OCI-LY3 (cell line): Measurements from ENCODE around the gene HDAC8.
"Not testable (repeated sequence)": the region's sequence is repeated elsewhere in the genome, so short reads cannot be mapped to it uniquely, and the experiment has no call there.

Source experiments
- H2AFZ ChIP-seq: fragments of 200-600, 300-600 bp; shearing (Covaris generic); 2 replicates; pipeline ENCODE4 v1.6.0; 2014; ENCODE audit warnings: antibody characterized with exemption, low read depth, low read length
- H3K27ac ChIP-seq: fragments of 200-600, 300-600 bp; sonication (generic); 2 replicates; pipeline ENCODE4 v1.5.1; 2014; ENCODE audit warnings: mild to moderate bottlenecking, low read length, moderate library complexity, mixed read lengths
- H3K27me3 ChIP-seq: fragments of 200-600, 300-600 bp; sonication (generic); 2 replicates; pipeline ENCODE4 v1.6.1; 2014; ENCODE audit warnings: low read depth, low read length, mixed read lengths
- H3K36me3 ChIP-seq: fragments of 200-600, 300-600 bp; sonication (generic); replicated peaks from 2 replicates; pipeline ENCODE3; 2014; ENCODE audit warnings: low read depth, low read length, mixed read lengths
- H3K4me1 ChIP-seq: fragments of 300-600, 200-600 bp; sonication (generic); 2 replicates; pipeline ENCODE4 v1.6.1; 2014; ENCODE audit warnings: low read length, mixed read lengths
- H3K4me2 ChIP-seq: fragments of 200-600, 300-600 bp; sonication (generic); 2 replicates; pipeline ENCODE4 v1.6.1; 2014; ENCODE audit warnings: low read length, mixed read lengths
- H3K4me3 ChIP-seq: fragments of 300-600, 200-600 bp; sonication (generic); 2 replicates; pipeline ENCODE4 v1.5.1; 2014; ENCODE audit warnings: antibody characterized with exemption, mild to moderate bottlenecking, low read length, moderate library complexity
- H3K79me2 ChIP-seq: fragments of 300-600, 200-600 bp; shearing (Covaris generic); 2 replicates; pipeline ENCODE4 v1.6.1; 2014; ENCODE audit warnings: mild to moderate bottlenecking, low read length, mixed read lengths
- H3K9ac ChIP-seq: fragments of 300-600, 200-600 bp; shearing (Covaris generic); 2 replicates; pipeline ENCODE4 v1.6.0; 2014; ENCODE audit warnings: mild to moderate bottlenecking, low read length, moderate library complexity
- H3K9me3 ChIP-seq: fragments of 200-600, 300-600 bp; shearing (Covaris generic); 2 replicates; pipeline ENCODE4 v1.6.1; 2014; ENCODE audit warnings: low read length, mixed read lengths; ENCODE audit not compliant: insufficient read depth
- H4K20me1 ChIP-seq: fragments of 200-600, 300-600 bp; sonication (generic); 2 replicates; pipeline ENCODE4 v1.6.1; 2016; ENCODE audit warnings: low read length, mixed read lengths; ENCODE audit not compliant: insufficient read depth
- EZH2phosphoT487 ChIP-seq: fragments of 200-600 bp; shearing (Covaris generic); IDR thresholded peaks from 2 replicates; pipeline ENCODE4 v1.6.1; 2018; ENCODE audit warnings: antibody characterized with exemption, mixed run types, low read depth
- TF ChIP-seq, protein P1 (sequence below): fragments of 200-600, 300-600 bp; sonication (generic); IDR thresholded peaks from 2 replicates; pipeline ENCODE4 v1.5.1; 2014; ENCODE audit warnings: antibody characterized with exemption, low read length, low read depth

HDAC8 gene

DNA sequence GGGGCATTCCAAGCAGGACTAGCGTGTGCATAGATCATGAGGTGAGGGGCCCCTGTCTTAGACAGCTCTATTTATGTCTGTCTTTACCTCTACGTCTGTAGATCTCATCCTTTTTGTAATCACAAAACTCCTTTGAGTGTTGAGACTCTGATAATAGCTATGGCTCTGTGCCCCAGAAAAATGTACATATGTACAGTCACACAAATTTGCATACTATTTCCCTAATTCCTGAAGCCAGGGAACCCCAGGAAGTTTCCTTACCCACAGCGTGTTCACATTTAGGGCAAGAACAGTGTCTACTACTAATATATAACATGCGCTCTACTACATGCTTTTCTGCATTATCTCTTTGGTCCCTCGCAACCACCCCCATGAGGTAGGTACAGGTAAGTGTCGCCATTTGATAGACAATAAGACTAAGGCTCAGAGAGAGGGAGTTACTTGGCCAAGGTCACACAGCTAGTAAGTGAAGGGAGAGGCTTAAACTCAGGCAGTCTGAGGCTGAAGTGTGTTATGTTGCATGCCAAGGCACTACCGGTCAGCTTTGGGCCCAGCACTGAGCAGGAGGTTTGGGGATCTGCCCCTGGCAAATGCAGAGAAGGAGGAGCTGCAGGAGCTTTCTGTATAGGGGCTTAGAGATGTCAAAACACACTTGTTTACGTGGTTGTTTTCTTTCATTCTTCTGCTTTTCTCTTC is 245.9 kb downstream of the HDAC8 start:
- no peaks in the 10 kb centered on the region for H4K20me1 ChIP-seq
- H3K79me2 ChIP-seq, result no peaks in the 10 kb centered on the region
- H2AFZ ChIP-seq, result no peak overlapping the region
- no peak overlapping the region for H3K4me2 ChIP-seq
- no peaks in the 10 kb centered on the region for H3K27me3 ChIP-seq
- H3K27ac ChIP-seq, result no peak overlapping the region
- H3K9ac ChIP-seq, result no peak overlapping the region
- H3K4me1 ChIP-seq, result no peaks in the 10 kb centered on the region
- no peaks in the 10 kb centered on the region for H3K36me3 ChIP-seq
- H3K4me3 ChIP-seq, result no peak overlapping the region
- no peaks in the 10 kb centered on the region for H3K9me3 ChIP-seq
- TF ChIP-seq, protein P1, sequence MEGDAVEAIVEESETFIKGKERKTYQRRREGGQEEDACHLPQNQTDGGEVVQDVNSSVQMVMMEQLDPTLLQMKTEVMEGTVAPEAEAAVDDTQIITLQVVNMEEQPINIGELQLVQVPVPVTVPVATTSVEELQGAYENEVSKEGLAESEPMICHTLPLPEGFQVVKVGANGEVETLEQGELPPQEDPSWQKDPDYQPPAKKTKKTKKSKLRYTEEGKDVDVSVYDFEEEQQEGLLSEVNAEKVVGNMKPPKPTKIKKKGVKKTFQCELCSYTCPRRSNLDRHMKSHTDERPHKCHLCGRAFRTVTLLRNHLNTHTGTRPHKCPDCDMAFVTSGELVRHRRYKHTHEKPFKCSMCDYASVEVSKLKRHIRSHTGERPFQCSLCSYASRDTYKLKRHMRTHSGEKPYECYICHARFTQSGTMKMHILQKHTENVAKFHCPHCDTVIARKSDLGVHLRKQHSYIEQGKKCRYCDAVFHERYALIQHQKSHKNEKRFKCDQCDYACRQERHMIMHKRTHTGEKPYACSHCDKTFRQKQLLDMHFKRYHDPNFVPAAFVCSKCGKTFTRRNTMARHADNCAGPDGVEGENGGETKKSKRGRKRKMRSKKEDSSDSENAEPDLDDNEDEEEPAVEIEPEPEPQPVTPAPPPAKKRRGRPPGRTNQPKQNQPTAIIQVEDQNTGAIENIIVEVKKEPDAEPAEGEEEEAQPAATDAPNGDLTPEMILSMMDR, result no peak
- TF ChIP-seq EZH2phosphoT487, result no peak

- not testable (repeated sequence) for H3K9ac ChIP-seq, H3K27me3 ChIP-seq, H3K36me3 ChIP-seq, H3K4me3 ChIP-seq, H3K79me2 ChIP-seq, H3K9me3 ChIP-seq, H3K4me1 ChIP-seq, H3K4me2 ChIP-seq, H2AFZ ChIP-seq, H3K27ac ChIP-seq, H4K20me1 ChIP-seq
Observed at GRCh38 chrX:72319651-72320050, 253.0 kb downstream of the HDAC8 start.

GRCh38 chrX:72317139-72317538 is 255.5 kb downstream of the HDAC8 start:
- Histone ChIP-seq H3K79me2 (no peaks in the 10 kb centered on the region), H3K9me3 (no peaks in the 10 kb centered on the region), H3K4me1 (peaks cover 9% of the 10 kb centered on the region), H4K20me1 (no peaks in the 10 kb centered on the region), H3K4me3 (no peak overlapping the region), H3K36me3 (no peaks in the 10 kb centered on the region), H3K27me3 (no peaks in the 10 kb centered on the region), H3K9ac (no peak overlapping the region), H3K4me2 (no peak overlapping the region), H3K27ac (no peak overlapping the region), H2AFZ (no peak overlapping the region)
- no peak for TF ChIP-seq EZH2phosphoT487
- TF ChIP-seq, protein P1, result no peak

- Histone ChIP-seq H3K9me3 (no peaks in the 10 kb centered on the region), H3K79me2 (no peaks in the 10 kb centered on the region), H3K36me3 (no peaks in the 10 kb centered on the region), H3K4me3 (no peak overlapping the region), H3K4me2 (no peak overlapping the region), H3K27ac (no peak overlapping the region), H3K9ac (no peak overlapping the region), H4K20me1 (no peaks in the 10 kb centered on the region), H3K4me1 (peaks cover 9% of the 10 kb centered on the region), H3K27me3 (no peaks in the 10 kb centered on the region), H2AFZ (no peak overlapping the region)
- TF ChIP-seq EZH2phosphoT487, result no peak
- TF ChIP-seq, protein P1, result no peak
Observed at GRCh38 chrX:72316408-72317110, 256.1 kb downstream of the HDAC8 start.
